WTC11 (cell line): ENCODE measurements around the gene TRRAP. TPM values are rescaled to one million over a fixed set of nuclear protein-coding genes. Genes with fewer than 3 reads are reported as not detected.

Source experiments
- ATAC-seq: fragments of 200-7000 bp; cut with Tn5 transposase; 2 replicates; pipeline ENCODE4 v1.10.0; 2021; ENCODE audit warnings: mild to moderate bottlenecking, moderate library complexity
- CTCF ChIA-PET: fragments of 300-600 bp; sonication (Branson Sonifier 250); formaldehyde crosslinking; loops from one replicate; lab custom pipeline; 2021; ENCODE audit warnings: antibody characterized with exemption; lab: Charles Lee
- POLR2A ChIA-PET: fragments of 350-600 bp; sonication (Branson Sonifier 250); formaldehyde crosslinking; loops from one replicate; lab custom pipeline; 2021; ENCODE audit warnings: antibody characterized with exemption; lab: Charles Lee
- DNase-seq: peaks from one replicate; pipeline ENCODE4 v3.0.0; 2021; ENCODE audit warnings: low spot score
- H3K27ac Mint-ChIP-seq: 2 replicates; pipeline ENCODE4 v1.8.0; 2021; ENCODE audit warnings: mixed read lengths
- H3K27me3 Mint-ChIP-seq: 2 replicates; pipeline ENCODE4 v1.8.0; 2021; ENCODE audit warnings: low read depth, mild to moderate bottlenecking, moderate library complexity, mixed read lengths
- H3K36me3 Mint-ChIP-seq: 2 replicates; pipeline ENCODE4 v1.8.0; 2021; ENCODE audit warnings: mixed read lengths
- H3K4me1 Mint-ChIP-seq: 2 replicates; pipeline ENCODE4 v1.8.0; 2022; ENCODE audit warnings: mixed read lengths
- H3K4me3 Mint-ChIP-seq: 2 replicates; pipeline ENCODE4 v1.8.0; 2021; ENCODE audit warnings: mild to moderate bottlenecking, moderate library complexity, mixed read lengths
- H3K9me3 Mint-ChIP-seq: 2 replicates; pipeline ENCODE4 v1.8.0; 2021; ENCODE audit warnings: mixed read lengths
- AR ChIP-seq: fragments of 250-450 bp; sonication (Bioruptor Pico); IDR thresholded peaks from 2 replicates; pipeline ENCODE4 v1.9.0; 2021; ENCODE audit warnings: mild to moderate bottlenecking
- HMGXB4 ChIP-seq: sonication (generic); formaldehyde crosslinking; IDR thresholded peaks from 2 replicates; pipeline ENCODE4 v1.8.1; 2023; ENCODE audit warnings: mild to moderate bottlenecking, moderate library complexity, missing genetic modification reagents
- JAZF1 ChIP-seq: fragments of 250-450 bp; sonication (Bioruptor Pico); IDR thresholded peaks from 2 replicates; pipeline ENCODE4 v1.9.0; 2021; ENCODE audit warnings: moderate library complexity, mild to moderate bottlenecking, inconsistent platforms
- MAX ChIP-seq: sonication (generic); formaldehyde crosslinking; IDR thresholded peaks from 2 replicates; pipeline ENCODE4 v1.8.0; 2022; ENCODE audit warnings: mild to moderate bottlenecking, missing genetic modification reagents
- NFE2L1 ChIP-seq: sonication (generic); formaldehyde crosslinking; IDR thresholded peaks from 2 replicates; pipeline ENCODE4 v1.8.1; 2023; ENCODE audit warnings: missing genetic modification reagents
- RELA ChIP-seq: sonication (generic); formaldehyde crosslinking; IDR thresholded peaks from 2 replicates; pipeline ENCODE4 v1.8.1; 2022; ENCODE audit warnings: missing genetic modification reagents, mild to moderate bottlenecking, borderline replicate concordance
- RORB ChIP-seq: fragments of 250-450 bp; sonication (Bioruptor Pico); IDR thresholded peaks from 2 replicates; pipeline ENCODE4 v1.9.0; 2021; ENCODE audit warnings: mild to moderate bottlenecking
- USF2 ChIP-seq: sonication (generic); formaldehyde crosslinking; IDR thresholded peaks from 2 replicates; pipeline ENCODE4 v1.8.1; 2023; ENCODE audit warnings: mild to moderate bottlenecking, missing genetic modification reagents, moderate library complexity
- ZNF232 ChIP-seq: sonication (generic); formaldehyde crosslinking; IDR thresholded peaks from 2 replicates; pipeline ENCODE4 v1.8.0; 2022; ENCODE audit warnings: mild to moderate bottlenecking, missing genetic modification reagents
- ZNF317 ChIP-seq: sonication (generic); formaldehyde crosslinking; IDR thresholded peaks from 2 replicates; pipeline ENCODE4 v1.8.1; 2023; ENCODE audit warnings: low read depth, mild to moderate bottlenecking, moderate library complexity, missing genetic modification reagents, borderline replicate concordance
- ZNF512 ChIP-seq: sonication (generic); formaldehyde crosslinking; IDR thresholded peaks from 2 replicates; pipeline ENCODE4 v1.8.1; 2022; ENCODE audit warnings: missing genetic modification reagents, borderline replicate concordance
- total RNA-seq: library from RNA; stranded (reverse); gene quantifications from 3 replicates; pipeline ENCODE4 v1.2.3, GENCODE V29; 2021

The TRRAP gene
- total RNA-seq, 1 experiment from 2014 or later: 46.5 TPM

GRCh38 chr7:98870121-98870651 is 8.1 kb upstream of the TRRAP start:
- Mint-ChIP-seq H3K9me3 (no peaks in the 10 kb centered on the region), H3K4me3 (peak overlapping the region; percentile 77), H3K36me3 (no peaks in the 10 kb centered on the region), H3K4me1 (0 out of 2 replicates have a peak, but pooled peaks cover 3% of the 10 kb centered on the region), H3K27ac (no peak overlapping the region), H3K27me3 (peaks cover 52% of the 10 kb centered on the region)
- ChIA-PET CTCF (interaction anchor here (0.8 to 3.5 kb wide), 4 partner anchors 8 to 336 kb away, joined by 4 to 16 read pairs (median 9); partner anchors contain the start of gene TRRAP), POLR2A (interaction anchor here (1.0 kb wide), 1 partner anchor 8 kb away, joined by 7 read pairs; the partner anchor contains the start of gene TRRAP)
- ATAC-seq (peak; percentile 77), DNase-seq (peak; percentile 77)
- TF ChIP-seq HMGXB4 (CRISPR knock-in tag): 0 out of 2 replicates have a peak, but pooled peaks have one; percentile 9
- TF ChIP-seq NFE2L1 (CRISPR knock-in tag): no peak

GRCh38 chr7:98870807-98871491 is 7.4 kb upstream of the TRRAP start:
- no peaks in the 10 kb centered on the region for H3K36me3 Mint-ChIP-seq

More at GRCh38 chr7:98870807-98871491, 7.4 kb upstream of the TRRAP start:
- TF ChIP-seq ZNF232 (CRISPR knock-in tag) (no peak), RORB (CRISPR knock-in tag) (no peak), AR (CRISPR knock-in tag) (no peak), ZNF512 (CRISPR knock-in tag) (no peak), JAZF1 (CRISPR knock-in tag) (no peak), MAX (no peak), USF2 (CRISPR knock-in tag) (no peak), ZNF317 (CRISPR knock-in tag) (no peak), RELA (CRISPR knock-in tag) (no peak)
- no peaks in the 10 kb centered on the region for H3K9me3 Mint-ChIP-seq
- CTCF ChIA-PET: interaction anchor here (0.6 to 3.5 kb wide), 8 partner anchors 8 to 337 kb away, joined by 3 to 16 read pairs (median 4); partner anchors contain the start of gene TRRAP
- POLR2A ChIA-PET: no interaction called here
- H3K4me3 Mint-ChIP-seq: peak overlapping the region; percentile 77
- DNase-seq (peak; percentile 30), ATAC-seq (no peak)
- H3K27ac Mint-ChIP-seq: no peak overlapping the region
- H3K27me3 Mint-ChIP-seq: peaks cover 52% of the 10 kb centered on the region
- H3K4me1 Mint-ChIP-seq: 0 out of 2 replicates have a peak, but pooled peaks cover 3% of the 10 kb centered on the region
